DND-41 (cell line): ENCODE data around the gene IKZF2.
A peak's percentile ranks its signal among the peaks of the same experiment; 100 is the strongest.

ENCODE experiments used
- ATAC-seq: fragments of 200-7000 bp; cut with Tn5 transposase; 3 replicates; pipeline ENCODE4 v1.9.1; 2021; ENCODE audit warnings: low read depth; ENCODE audit not compliant: insufficient read depth
- DNase-seq: peaks from one replicate; pipeline ENCODE4 v3.0.0-alpha.2; 2020
- H2AFZ ChIP-seq: 2 replicates; pipeline ENCODE4 v1.6.0; 2012; ENCODE audit warnings: low read depth, low read length
- H3K27ac ChIP-seq: 2 replicates; pipeline ENCODE4 v1.5.1; 2012; ENCODE audit warnings: low read length, inconsistent platforms
- H3K27me3 ChIP-seq: fragments of 200-600 bp; sonication (generic); 2 replicates; pipeline ENCODE4 v1.6.0; 2012; ENCODE audit warnings: low read length, mild to moderate bottlenecking, inconsistent platforms; ENCODE audit not compliant: insufficient read depth, poor library complexity
- H3K36me3 ChIP-seq: 2 replicates; pipeline ENCODE4 v1.5.1; 2012; ENCODE audit warnings: low read length, inconsistent platforms; ENCODE audit not compliant: insufficient read depth
- H3K4me1 ChIP-seq: 2 replicates; pipeline ENCODE4 v1.5.1; 2012; ENCODE audit warnings: mild to moderate bottlenecking, low read length; ENCODE audit not compliant: insufficient read depth
- H3K4me2 ChIP-seq: 2 replicates; pipeline ENCODE4 v1.6.0; 2012; ENCODE audit warnings: mild to moderate bottlenecking, moderate library complexity, low read length, inconsistent platforms; ENCODE audit not compliant: insufficient read depth
- H3K4me3 ChIP-seq, 2 experiments: fragments of 200-600 bp in 1 of 2; shearing (Covaris generic) in 1 of 2; 2 replicates each; pipeline ENCODE4 v1.5.1; 2012 to 2016; ENCODE audit warnings: inconsistent platforms in 2 of 2, low read length in 2 of 2, mild to moderate bottlenecking in 2 of 2, low read depth in 1 of 2, moderate library complexity in 1 of 2
- H3K79me2 ChIP-seq: 2 replicates; pipeline ENCODE4 v1.6.0; 2012; ENCODE audit warnings: low read length, inconsistent platforms; ENCODE audit not compliant: insufficient read depth
- H3K9ac ChIP-seq: 2 replicates; pipeline ENCODE4 v1.6.0; 2012; ENCODE audit warnings: low read depth, mild to moderate bottlenecking, inconsistent platforms, low read length, moderate library complexity
- H3K9me3 ChIP-seq: 2 replicates; pipeline ENCODE4 v1.5.1; 2012; ENCODE audit warnings: low read length, moderate library complexity, mild to moderate bottlenecking, inconsistent platforms; ENCODE audit not compliant: insufficient read depth, severe bottlenecking
- H4K20me1 ChIP-seq: 2 replicates; pipeline ENCODE4 v1.6.0; 2012; ENCODE audit warnings: low read length; ENCODE audit not compliant: insufficient read depth
- CTCF ChIP-seq: IDR thresholded peaks from 2 replicates; pipeline ENCODE4 v1.5.1; 2012; ENCODE audit warnings: borderline replicate concordance, low read length, moderate library complexity, mild to moderate bottlenecking; ENCODE audit not compliant: poor library complexity, severe bottlenecking; ENCODE audit errors: extremely low read depth
- EZH2 ChIP-seq: IDR thresholded peaks from 3 replicates; pipeline ENCODE4 v1.6.1; 2012; ENCODE audit warnings: borderline replicate concordance, low read depth, mild to moderate bottlenecking, moderate library complexity, low read length, inconsistent platforms; ENCODE audit not compliant: severe bottlenecking

IKZF2 gene

GRCh38 chr2:212984129-212984528 is 167.3 kb downstream of the IKZF2 start:
- Histone ChIP-seq H4K20me1 (no peaks in the 10 kb centered on the region), H2AFZ (no peak overlapping the region), H3K36me3 (peaks cover 20% of the 10 kb centered on the region), H3K4me3 (no peak overlapping the region), H3K9ac (no peak overlapping the region), H3K27ac (no peak overlapping the region), H3K4me1 (peaks cover 30% of the 10 kb centered on the region), H3K9me3 (no peaks in the 10 kb centered on the region), H3K79me2 (no peaks in the 10 kb centered on the region), H3K27me3 (no peaks in the 10 kb centered on the region), H3K4me2 (no peak overlapping the region)
- DNase-seq, result no peak
- TF ChIP-seq EZH2, result no peak
- no peak for TF ChIP-seq CTCF
- ATAC-seq, result no peak

GRCh38 chr2:212979799-212980198 is 171.6 kb downstream of the IKZF2 start:
- TF ChIP-seq CTCF (no peak), EZH2 (no peak)
- Histone ChIP-seq H4K20me1 (no peaks in the 10 kb centered on the region), H3K36me3 (peaks cover 16% of the 10 kb centered on the region), H3K4me3 (no peak overlapping the region), H3K4me2 (peak overlapping the region; percentile 33; the same call in 1 of the 2 replicates), H3K4me1 (peaks cover 35% of the 10 kb centered on the region), H3K79me2 (no peaks in the 10 kb centered on the region), H3K27me3 (no peaks in the 10 kb centered on the region), H3K27ac (peak overlapping the region; percentile 67), H2AFZ (peak overlapping the region; percentile 13; the same call in 1 of the 2 replicates), H3K9ac (no peak overlapping the region), H3K9me3 (no peaks in the 10 kb centered on the region)
- ATAC-seq (peak; percentile 96), DNase-seq (peak; percentile 51)

GRCh38 chr2:212979046-212979612 is 172.3 kb downstream of the IKZF2 start:
- no peak overlapping the region for H3K9ac ChIP-seq
- H3K4me2 ChIP-seq, result no peak overlapping the region
- H3K4me1 ChIP-seq, result peaks cover 35% of the 10 kb centered on the region
- no peak overlapping the region for H2AFZ ChIP-seq
- no peaks in the 10 kb centered on the region for H3K79me2 ChIP-seq
- TF ChIP-seq EZH2, result no peak
- TF ChIP-seq CTCF, result no peak
- ATAC-seq (no peak), DNase-seq (no peak)
- H3K27me3 ChIP-seq, result no peaks in the 10 kb centered on the region
- H3K36me3 ChIP-seq, result peaks cover 20% of the 10 kb centered on the region
- H3K27ac ChIP-seq, result peak overlapping the region; percentile 44
- H3K9me3 ChIP-seq, result no peaks in the 10 kb centered on the region
- no peak overlapping the region for H3K4me3 ChIP-seq
- no peaks in the 10 kb centered on the region for H4K20me1 ChIP-seq

GRCh38 chr2:212977152-212977551 is 174.3 kb downstream of the IKZF2 start:
- no peak overlapping the region for H3K4me3 ChIP-seq
- H3K9ac ChIP-seq, result no peak overlapping the region
- DNase-seq, result no peak
- H4K20me1 ChIP-seq, result no peaks in the 10 kb centered on the region
- H3K79me2 ChIP-seq, result no peaks in the 10 kb centered on the region
- H3K9me3 ChIP-seq, result no peaks in the 10 kb centered on the region
- peaks cover 33% of the 10 kb centered on the region for H3K4me1 ChIP-seq
- ATAC-seq, result no peak
- H3K27ac ChIP-seq, result no peak overlapping the region
- no peaks in the 10 kb centered on the region for H3K27me3 ChIP-seq
- TF ChIP-seq CTCF (no peak), EZH2 (no peak)
- H2AFZ ChIP-seq, result no peak overlapping the region
- H3K4me2 ChIP-seq, result no peak overlapping the region
- peaks cover 29% of the 10 kb centered on the region for H3K36me3 ChIP-seq
